ENCODE measurements around the gene ZC3H13. TPM values are rescaled to one million over a fixed set of nuclear protein-coding genes. Genes with fewer than 3 reads are reported as not detected.

The ZC3H13 gene
- total and polyA plus RNA-seq, 2 of the 8 experiments (the other 6 are each of a cell fraction or from before 2014, with no cell fraction given), result 5.1 to 57.8 TPM

DNA sequence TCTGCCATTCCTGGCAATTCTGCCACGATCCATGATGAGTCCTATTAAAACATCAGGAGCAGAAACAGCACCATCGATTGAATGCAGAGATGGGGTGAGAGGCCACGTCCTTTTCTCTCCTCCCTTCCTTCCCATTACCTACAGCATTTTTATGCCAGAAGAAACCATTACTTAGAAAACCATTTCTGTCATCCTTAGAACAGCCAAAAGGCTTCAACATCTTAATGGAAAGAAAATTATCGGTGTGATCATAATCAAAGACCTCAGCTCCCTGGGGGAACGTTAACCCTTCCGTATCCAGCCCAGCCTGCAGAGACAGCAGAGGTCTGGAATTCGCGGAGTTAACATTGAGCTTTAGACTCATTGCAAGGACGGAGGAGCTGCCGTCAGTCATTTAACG is 145.0 kb downstream of the ZC3H13 start:
- Histone ChIP-seq H3K9me3 (ENCODE audit: insufficient read depth in 2 of 2, low read depth in 1 of 2, low read length in 1 of 2) (no peaks in the 10 kb centered on the region), H3K79me1 (ENCODE audit: low read depth, low read length) (no peaks in the 10 kb centered on the region), H3K9ac (replicated peaks in 1 of 4; ENCODE audit: extremely low read depth in 1 of 4, low read depth in 3 of 4, low read length in 3 of 4) (no peak overlapping the region), H3K56ac (replicated peaks; ENCODE audit: insufficient read length, low read depth, low read length) (no peak overlapping the region), H3K4me3 (ENCODE audit: extremely low read depth in 1 of 4, insufficient read depth in 2 of 4, low read depth in 3 of 4, low read length in 4 of 4) (no peak overlapping the region), H4K91ac (replicated peaks; ENCODE audit: insufficient read length, low read length) (no peak overlapping the region), H3K4ac (replicated peaks; ENCODE audit: insufficient read length, low read depth, low read length) (no peak overlapping the region), H2BK5ac (ENCODE audit: low read depth, low read length) (no peak overlapping the region), H3K23ac (ENCODE audit: insufficient read length) (no peak overlapping the region), H4K5ac (ENCODE audit: insufficient read length, low read depth, low read length) (no peak overlapping the region), H2BK15ac (ENCODE audit: low read length) (no peak overlapping the region), H3K4me2 (ENCODE audit: insufficient read depth in 1 of 2, low read depth in 2 of 2, low read length in 2 of 2) (no peak overlapping the region), H3K27ac (ENCODE audit: low read depth, low read length) (no peak overlapping the region), H2BK20ac (ENCODE audit: low read length) (no peak overlapping the region), H3K14ac (ENCODE audit: insufficient read length) (no peak overlapping the region), H3K79me2 (ENCODE audit: control insufficient read depth in 1 of 2, insufficient read depth in 2 of 2, low read length in 2 of 2) (no peaks in the 10 kb centered on the region), H2AK5ac (ENCODE audit: low read depth, low read length) (no peak overlapping the region), H4K20me1 (replicated peaks in 1 of 2; ENCODE audit: control insufficient read depth in 1 of 2, insufficient read depth in 2 of 2, low read length in 2 of 2) (no peaks in the 10 kb centered on the region), H2BK120ac (replicated peaks; ENCODE audit: low read depth, low read length) (no peak overlapping the region), H2BK12ac (ENCODE audit: low read depth, low read length) (no peak overlapping the region), H3K36me3 (ENCODE audit: control insufficient read depth in 2 of 4, insufficient read depth in 4 of 4, low read length in 3 of 4) (no peaks in the 10 kb centered on the region), H3K23me2 (ENCODE audit: low read depth, low read length) (no peaks in the 10 kb centered on the region), H3K4me1 (replicated peaks in 1 of 4; ENCODE audit: control insufficient read depth in 3 of 4, insufficient read depth in 4 of 4, low read length in 3 of 4) (no peaks in the 10 kb centered on the region; a peak in 2 of 7 replicates), H3K27me3 (replicated peaks in 1 of 4; ENCODE audit: control insufficient read depth in 3 of 4, extremely low read depth in 1 of 4, insufficient read depth in 3 of 4, low read length in 3 of 4) (no peaks in the 10 kb centered on the region), H3K18ac (ENCODE audit: extremely low read depth, low read length) (no peak overlapping the region), H2AFZ (ENCODE audit: low read length) (no peak overlapping the region), H4K8ac (ENCODE audit: extremely low read depth, insufficient read depth, low read length) (no peak overlapping the region)
- 83% methylated on average over 11 of the region's 11 CpGs; no CpG with 5 or more reads in 1 of the 2 experiments for WGBS, 2 experiments (ENCODE audit: extremely low coverage in 1 of 2, insufficient coverage in 1 of 2, insufficient read length in 1 of 2, insufficient replicate concordance in 2 of 2, low coverage in 1 of 2, low lambda C conversion rate in 2 of 2, missing lambda C conversion rate in 1 of 2)
- FAIRE-seq, result no peak
- DNase-seq (ENCODE audit: low read depth in 1 of 2, low spot score in 2 of 2), result no peak
- ChIA-PET POLR2A (ENCODE audit: partially characterized antibody) (interaction anchor here (0.7 kb wide), 1 partner anchor 63 kb away, joined by 3 read pairs; no protein-coding TSS in a partner anchor), CTCF (ENCODE audit: partially characterized antibody) (interaction anchor here (0.7 to 1.1 kb wide), 4 partner anchors 15 to 28 kb away, joined by 3 to 5 read pairs (median 3); no protein-coding TSS in a partner anchor)
- no peak for TF ChIP-seq FOSL1 (IDR thresholded peaks at IDR 0.05; ENCODE audit: insufficient read depth, low read depth, low read length)
- TF ChIP-seq RXRA (IDR thresholded peaks at IDR 0.05; ENCODE audit: insufficient read depth, low read depth, low read length), result no peak
- TF ChIP-seq SIX5 (IDR thresholded peaks at IDR 0.05; ENCODE audit: low read depth, low read length), result no peak
- TF ChIP-seq SP4 (IDR thresholded peaks at IDR 0.05; ENCODE audit: low read length), result no peak
- TF ChIP-seq POLR2A (IDR thresholded peaks at IDR 0.05; ENCODE audit: control extremely low read depth in 1 of 2, low read depth in 2 of 2, low read length in 2 of 2), result no peak
- TF ChIP-seq SIN3A (conservative IDR thresholded peaks at IDR 0.05 in 1 of 2, IDR thresholded peaks at IDR 0.05 in 1 of 2; ENCODE audit: low read depth in 1 of 2, low read length in 2 of 2), result no peak
- TF ChIP-seq TEAD4 (IDR thresholded peaks at IDR 0.05; ENCODE audit: low read depth, low read length), result no peak
- no peak for TF ChIP-seq TCF12 (IDR thresholded peaks at IDR 0.05; ENCODE audit: low read depth, low read length)

All from H1 (cell line).